Heart left ventricle (tissue), 16 donors: ENCODE data around the gene NAA16. TPM values are rescaled to one million over a fixed set of nuclear protein-coding genes. Genes with fewer than 3 reads are reported as not detected.

Experiments used
- ATAC-seq, 4 donors: fragments of 200-7000 bp; cut with Tn5 transposase; one replicate each; pipeline ENCODE4 v1.9.1; 2020 to 2022; ENCODE audit warnings: moderate library complexity in 4 of 4, mild to moderate bottlenecking in 3 of 4, moderate number of reproducible peaks in 1 of 4
- DNase-seq, 5 donors: peaks; one replicate each; pipeline ENCODE4 v3.0.0-alpha.2; 2020
- H3K27ac ChIP-seq, 12 donors: fragments of 200-600 bp; sonication (generic) in 4 of 12; one replicate each; pipeline versions ENCODE4 v1.5.0 to v1.8.0; 2016 to 2022; ENCODE audit warnings: mild to moderate bottlenecking in 2 of 12
- H3K27me3 ChIP-seq, 9 donors: fragments of 200-600 bp; sonication (generic) in 2 of 9; one replicate each; pipeline versions ENCODE4 v1.5.1 to v1.8.0; 2016 to 2022; ENCODE audit warnings: mild to moderate bottlenecking in 3 of 9
- H3K36me3 ChIP-seq, 9 donors: fragments of 200-600 bp; sonication (generic) in 2 of 9; one replicate each; pipeline versions ENCODE4 v1.5.0 to v1.8.0; 2018 to 2022; ENCODE audit warnings: mild to moderate bottlenecking in 2 of 9
- H3K4me1 ChIP-seq, 12 donors: fragments of 200-600 bp; sonication (generic) in 4 of 12; one replicate each; pipeline versions ENCODE4 v1.5.0 to v1.8.0; 2016 to 2022; ENCODE audit warnings: mild to moderate bottlenecking in 3 of 12
- H3K4me3 ChIP-seq, 12 donors: fragments of 200-600 bp; sonication (generic) in 4 of 12; one replicate each; pipeline versions ENCODE4 v1.5.0 to v1.8.0; 2017 to 2022; ENCODE audit warnings: mild to moderate bottlenecking in 9 of 12, moderate library complexity in 4 of 12
- H3K9me3 ChIP-seq, 12 donors: fragments of 200-600 bp; sonication (generic) in 4 of 12; one replicate each; pipeline versions ENCODE4 v1.5.0 to v1.8.0; 2016 to 2022; ENCODE audit warnings: mild to moderate bottlenecking in 1 of 12
- POLR2A ChIP-seq, 2 donors: fragments of 450-650 bp; IDR thresholded peaks; one replicate each; pipeline ENCODE4 v1.6.1; 2017; ENCODE audit warnings: antibody characterized with exemption in 2 of 2, mild to moderate bottlenecking in 2 of 2, moderate library complexity in 2 of 2
- WGBS, 4 donors: extraction: QIAGEN DNeasy Blood & Tissue Kit in 2 of 4; methylation state at CpG; one replicate each; pipeline versions ENCODE4 v1.1.5 to v1.1.7; 2013 to 2018; 5-methylcytosine and 5-hydroxymethylcytosine counted together
- intact Hi-C, 10 donors: fragments of 100-400 bp; cut with DNase I; formaldehyde crosslinking; loops; one replicate each; pipeline versions ENCODE4 v1.11.1 to v1.14.2; 2022
- polyA plus RNA-seq, 2 donors: library from polyadenylated mRNA; stranded (reverse); fragments of 200-250 nt; gene quantifications; one replicate each; pipeline ENCODE4 v1.2.3, GENCODE V29; 2013
- total RNA-seq, 9 donors: library from RNA; depleted of rRNA in 2 of 9; stranded (reverse); fragments of >200 nt in 2 of 9; fragmentation: NEBNext Ultra II Directional in 3 of 9; extraction: Animal tissue kit (Norgen Biotek cat#: 25700) in 3 of 9; gene quantifications; one replicate each; pipeline versions ENCODE4 v1.1.0 to v1.2.4, GENCODE V29; 2016 to 2023
- TF ChIP-seq, protein P1 (sequence below), 12 donors: fragments of 200-600 bp; sonication (generic) in 4 of 12; IDR thresholded peaks; one replicate each; pipeline versions ENCODE4 v1.5.0 to v1.8.0; 2018 to 2022; ENCODE audit warnings: antibody characterized with exemption in 12 of 12, mild to moderate bottlenecking in 5 of 12
- donor health status: ischemic (EF 13 %, LVEDD 7.1; RV severe dilation, severe dysfunction).
- donor health status: healthy with polysubstance abuse.
- donor health status: DM: no; HTN: yes; CAD: no.
- donor health status: DM: no; HTN: no; CAD: no.
- donor health status: ischemic (EF 25% LVEDD 6.9; RV normal size, moderate dysfunction).
- donor health status: ischemic (EF 25% LVEDD 5.7; RV mildly dilated, moderate dysfunction).
- donor health status: healthy.
- donor health status: DM: yes; HTN: yes; CAD: no.
- donor health status: ischemic (EF 35%, LVEDD 5.7; RV mildly dilated, moderate dysfunction).
- donor health status: nonischemic (EF 11% LVEDD 7.7; RV severe dilation, severe dysfunction).
- donor health status: DM: yes; HTN: yes; CAD: no.
- donor health status: PGD.
- donor health status: ischemic (EF 29% LVEDD 5.4; RV normal size, mild dysfunction).
- donor health status: nonischemic (EF 23%, LVEDD 6.1; RV moderate dilation, normal function).

Gene NAA16
- total and polyA plus RNA-seq, 11 donors = 3.6 to 10.7 (median 7.3) TPM

DNA sequence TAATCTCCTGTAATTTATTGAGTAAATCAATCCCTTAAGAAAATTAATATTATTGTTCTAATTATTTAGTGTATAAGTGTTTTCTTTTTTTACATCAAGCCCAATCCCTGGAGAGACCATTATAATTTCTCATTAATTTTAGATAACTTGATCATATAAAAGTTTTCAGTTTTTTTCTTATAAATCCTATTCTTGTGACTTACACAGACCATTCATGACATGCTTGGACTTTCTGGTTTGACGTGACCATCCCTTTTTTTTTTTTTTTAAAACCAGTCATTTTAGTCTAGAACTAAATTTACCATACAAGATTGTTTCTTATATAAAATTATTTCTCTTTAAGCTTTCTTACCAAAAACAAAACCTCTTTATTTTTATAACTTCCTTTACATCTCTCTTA, 42.3 kb upstream of the NAA16 start:
- no peak for ATAC-seq
- intact Hi-C loops = loop anchor here in 3 of 10 donors (10.0 kb wide), 1 partner anchor 74 kb away; the partner anchor contains the start of gene KBTBD7 (in 3 of the 3)

DNA sequence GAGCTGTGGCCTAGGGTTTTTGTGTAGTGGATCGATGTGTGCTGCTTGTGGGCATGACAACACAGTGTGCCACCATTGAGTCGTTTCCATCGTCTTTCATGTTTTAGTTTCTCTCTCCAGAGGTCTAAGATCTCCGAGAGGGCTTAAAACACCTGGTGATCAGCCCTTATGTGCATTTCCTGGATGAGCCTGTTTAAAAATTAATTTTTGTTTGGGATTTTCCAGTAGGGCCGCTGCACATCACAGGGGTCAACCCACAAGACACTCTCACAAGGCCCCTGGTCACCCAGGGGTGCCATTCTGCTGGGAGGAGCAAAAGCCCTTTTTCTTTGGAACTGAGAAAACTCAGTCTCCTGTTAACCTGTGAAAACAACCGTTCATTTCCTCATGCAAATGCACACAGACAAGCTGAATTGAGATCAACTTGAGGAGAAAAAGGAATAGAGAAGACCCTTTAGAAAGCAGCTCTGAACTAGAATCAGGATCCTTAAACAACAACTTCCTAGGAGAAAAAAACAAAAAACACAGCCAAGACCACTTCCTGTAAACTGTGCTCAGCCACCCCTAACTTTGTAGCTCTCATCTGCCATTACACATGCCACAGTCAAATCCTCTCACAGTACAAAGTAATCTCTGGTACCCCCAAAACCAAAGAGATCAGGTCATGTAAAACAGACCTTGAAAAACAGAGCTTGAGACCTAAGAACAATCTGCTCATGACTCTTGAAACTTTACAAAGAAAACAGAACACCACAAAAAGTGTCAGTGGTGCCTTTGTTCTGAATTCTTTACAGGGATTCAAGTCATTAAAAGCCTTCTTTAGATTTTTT, 39.4 kb upstream of the NAA16 start:
- WGBS, 4 donors = 83 to 89% (median 86%) methylated on average over 6 of the region's 6 CpGs
- Histone ChIP-seq H3K9me3 (peaks cover 0 to 26% (median 9%) of the 10 kb centered on the region in 12 donors), H3K4me3 (no peak overlapping the region), H3K4me1 (no peaks in the 10 kb centered on the region), H3K27ac (no peak overlapping the region), H3K27me3 (no peaks in the 10 kb centered on the region), H3K36me3 (no peaks in the 10 kb centered on the region)
- DNase-seq = no peak
- ATAC-seq = no peak
- no peak for TF ChIP-seq POLR2A (IDR thresholded peaks at IDR 0.05)
- TF ChIP-seq, protein P1, sequence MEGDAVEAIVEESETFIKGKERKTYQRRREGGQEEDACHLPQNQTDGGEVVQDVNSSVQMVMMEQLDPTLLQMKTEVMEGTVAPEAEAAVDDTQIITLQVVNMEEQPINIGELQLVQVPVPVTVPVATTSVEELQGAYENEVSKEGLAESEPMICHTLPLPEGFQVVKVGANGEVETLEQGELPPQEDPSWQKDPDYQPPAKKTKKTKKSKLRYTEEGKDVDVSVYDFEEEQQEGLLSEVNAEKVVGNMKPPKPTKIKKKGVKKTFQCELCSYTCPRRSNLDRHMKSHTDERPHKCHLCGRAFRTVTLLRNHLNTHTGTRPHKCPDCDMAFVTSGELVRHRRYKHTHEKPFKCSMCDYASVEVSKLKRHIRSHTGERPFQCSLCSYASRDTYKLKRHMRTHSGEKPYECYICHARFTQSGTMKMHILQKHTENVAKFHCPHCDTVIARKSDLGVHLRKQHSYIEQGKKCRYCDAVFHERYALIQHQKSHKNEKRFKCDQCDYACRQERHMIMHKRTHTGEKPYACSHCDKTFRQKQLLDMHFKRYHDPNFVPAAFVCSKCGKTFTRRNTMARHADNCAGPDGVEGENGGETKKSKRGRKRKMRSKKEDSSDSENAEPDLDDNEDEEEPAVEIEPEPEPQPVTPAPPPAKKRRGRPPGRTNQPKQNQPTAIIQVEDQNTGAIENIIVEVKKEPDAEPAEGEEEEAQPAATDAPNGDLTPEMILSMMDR (IDR thresholded peaks at IDR 0.05) = no peak
- intact Hi-C loops = no loop called here

More for the DNA sequence above, 42.3 kb upstream of the NAA16 start:
- H3K4me1 ChIP-seq = peaks cover 0 to 3% (median 0%) of the 10 kb centered on the region in 12 donors
- H3K4me3 ChIP-seq = no peak overlapping the region
- no peaks in the 10 kb centered on the region for H3K27me3 ChIP-seq
- 4 to 10% (median 7%) methylated on average over 1 of the region's 1 CpG for WGBS, 4 donors
- H3K27ac ChIP-seq = no peak overlapping the region
- TF ChIP-seq, protein P1 (IDR thresholded peaks at IDR 0.05) = no peak
- no peak for TF ChIP-seq POLR2A (IDR thresholded peaks at IDR 0.05)
- no peaks in the 10 kb centered on the region for H3K36me3 ChIP-seq
- H3K9me3 ChIP-seq = peaks cover 0 to 26% (median 9%) of the 10 kb centered on the region in 12 donors
- DNase-seq = no peak

DNA sequence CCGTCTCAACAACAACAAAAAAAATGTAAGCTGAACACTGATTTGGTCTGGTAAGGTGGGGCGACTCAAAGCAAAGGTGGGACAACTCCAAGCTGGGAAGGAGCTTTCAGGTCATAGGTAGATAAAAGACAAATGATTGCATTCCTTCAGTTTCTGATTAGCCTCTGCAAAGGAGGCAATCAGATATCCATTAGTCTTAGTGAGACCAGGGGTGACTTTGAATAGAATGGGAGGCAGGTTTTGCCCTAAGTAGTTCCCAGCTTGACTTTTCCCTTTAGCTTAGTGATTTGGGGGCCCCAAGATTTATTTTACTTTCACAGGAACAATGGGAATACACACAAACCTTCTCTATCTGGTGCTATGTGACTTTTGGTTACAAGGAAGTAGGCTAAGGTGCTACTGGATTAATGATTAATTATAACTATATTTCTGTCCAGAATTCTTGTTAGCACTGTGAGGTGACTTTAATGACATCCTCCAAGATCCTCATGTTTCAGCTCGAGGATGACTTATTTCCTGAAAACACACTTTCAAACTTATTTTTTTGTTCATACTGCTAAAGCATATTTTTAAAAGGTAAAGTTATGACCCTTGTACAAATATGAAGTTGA, 37.1 kb upstream of the NAA16 start:
- H3K27ac ChIP-seq = no peak overlapping the region
- ATAC-seq (no peak), DNase-seq (no peak)
- 80 to 81% (median 81%) methylated on average over 3 of the region's 3 CpGs for WGBS, 4 donors
- TF ChIP-seq, protein P1 (IDR thresholded peaks at IDR 0.05) = no peak
- no peak for TF ChIP-seq POLR2A (IDR thresholded peaks at IDR 0.05)
- H3K4me1 ChIP-seq = no peaks in the 10 kb centered on the region
- no peaks in the 10 kb centered on the region for H3K27me3 ChIP-seq
- intact Hi-C loops = no loop called here
- no peak overlapping the region for H3K4me3 ChIP-seq
- H3K36me3 ChIP-seq = no peaks in the 10 kb centered on the region
- peaks cover 0 to 9% (median 2%) of the 10 kb centered on the region in 12 donors for H3K9me3 ChIP-seq

DNA sequence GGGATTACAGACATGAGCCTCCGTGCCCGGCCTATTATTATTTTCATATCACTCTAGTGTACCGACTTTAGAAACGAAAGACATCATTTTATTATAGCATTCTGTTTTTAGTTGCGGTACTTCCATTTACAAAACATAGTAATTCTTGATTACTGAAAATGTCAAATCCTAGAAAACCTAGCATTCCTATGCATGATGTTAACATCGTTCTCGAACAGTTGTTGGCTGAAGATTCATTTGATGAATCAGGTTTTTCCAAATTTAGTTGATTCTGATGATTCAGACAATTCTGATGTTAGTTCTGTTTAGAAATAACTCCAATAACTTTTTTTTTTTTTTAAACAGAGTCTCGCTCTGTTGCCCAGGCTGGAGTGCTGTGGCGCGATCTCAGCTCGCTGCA, 36.2 kb upstream of the NAA16 start:
- WGBS, 4 donors = 94 to 96% (median 95%) methylated on average over 11 of the region's 11 CpGs
- Histone ChIP-seq H3K4me3 (no peak overlapping the region), H3K4me1 (no peaks in the 10 kb centered on the region), H3K27me3 (no peaks in the 10 kb centered on the region), H3K36me3 (no peaks in the 10 kb centered on the region), H3K9me3 (peaks cover 0 to under 1% (median 0%) of the 10 kb centered on the region in 12 donors), H3K27ac (no peak overlapping the region)
- intact Hi-C loops = no loop called here
- DNase-seq (no peak), ATAC-seq (no peak)
- TF ChIP-seq POLR2A (IDR thresholded peaks at IDR 0.05) = no peak
- TF ChIP-seq, protein P1 (IDR thresholded peaks at IDR 0.05) = no peak
